K562 (cell line): ENCODE results near the gene PRPF8. TPM values are rescaled to one million over a fixed set of nuclear protein-coding genes. Genes with fewer than 3 reads are reported as not detected.

Source experiments
- CAMTA2 ChIP-seq: fragments of 250-450 bp; sonication (Bioruptor Pico); conservative IDR thresholded peaks from 2 replicates; pipeline ENCODE4 v1.5.1; 2022
- CREB1 ChIP-seq, 2 experiments: sonication (generic) in 1 of 2; formaldehyde crosslinking in 1 of 2; IDR thresholded peaks; 2 replicates each; pipeline versions ENCODE4 v1.6.1 to v1.8.0; 2012 to 2022; ENCODE audit warnings: inconsistent platforms in 1 of 2, mild to moderate bottlenecking in 1 of 2, missing genetic modification reagents in 1 of 2, moderate library complexity in 1 of 2
- DACH1 ChIP-seq: fragments of 450-650 bp; IDR thresholded peaks from 2 replicates; pipeline ENCODE4 v1.6.1; 2018; ENCODE audit not compliant: partially characterized antibody
- FIP1L1 ChIP-seq: fragments of 200-400 bp; formaldehyde crosslinking; IDR thresholded peaks from 2 replicates; pipeline ENCODE4 v1.6.1; 2018; ENCODE audit warnings: mild to moderate bottlenecking, low read depth, low read length; ENCODE audit not compliant: poor library complexity, severe bottlenecking
- NFIX ChIP-seq: fragments of 250-450 bp; sonication (Bioruptor Pico); IDR thresholded peaks from 2 replicates; pipeline ENCODE4 v1.4.0; 2020; ENCODE audit warnings: low read depth, mild to moderate bottlenecking, moderate library complexity
- NFRKB ChIP-seq: fragments of 450-650 bp; IDR thresholded peaks from 2 replicates; pipeline ENCODE4 v1.6.1; 2016; ENCODE audit warnings: low read depth
- NONO ChIP-seq, 2 experiments: fragments of 200-400 bp in 1 of 2; fragments of 450-650 bp in 1 of 2; formaldehyde crosslinking in 1 of 2; IDR thresholded peaks; 2 replicates each; pipeline ENCODE4 v1.6.1; 2017; ENCODE audit warnings: low read depth in 2 of 2, mild to moderate bottlenecking in 2 of 2, moderate library complexity in 2 of 2, low read length in 1 of 2
- NR1H2 ChIP-seq: sonication (generic); formaldehyde crosslinking; IDR thresholded peaks from 2 replicates; pipeline ENCODE4 v1.4.0; 2020; ENCODE audit warnings: mild to moderate bottlenecking, missing genetic modification reagents
- SLC30A9 ChIP-seq: fragments of 250-450 bp; sonication (Bioruptor Pico); IDR thresholded peaks from 2 replicates; pipeline ENCODE4 v1.8.0; 2022; ENCODE audit warnings: mild to moderate bottlenecking, moderate library complexity
- ZC3H4 ChIP-seq: sonication (generic); formaldehyde crosslinking; IDR thresholded peaks from 2 replicates; pipeline ENCODE4 v1.9.0; 2021; ENCODE audit warnings: missing genetic modification reagents, borderline replicate concordance
- ZNF263 ChIP-seq: sonication (generic); formaldehyde crosslinking; IDR thresholded peaks from 2 replicates; pipeline ENCODE4 v1.8.0; 2022; ENCODE audit warnings: mild to moderate bottlenecking, missing genetic modification reagents, borderline replicate concordance
- ZNF274 ChIP-seq: IDR thresholded peaks from 2 replicates; pipeline ENCODE4 v1.6.1; 2011; ENCODE audit warnings: low read depth, mild to moderate bottlenecking, low read length, moderate library complexity, borderline replicate concordance
- ZNF384 ChIP-seq: IDR thresholded peaks from 2 replicates; pipeline ENCODE4 v1.6.1; 2012; ENCODE audit warnings: low read depth, low read length, improper control_type of control experiment
- ZNF507 ChIP-seq: conservative IDR thresholded peaks from 2 replicates; pipeline ENCODE4 v1.6.1; 2017; ENCODE audit warnings: missing genetic modification characterization, missing compliant biosample characterization
- ZNF589 ChIP-seq: fragments of 200-800 bp; sonication (Bioruptor generic); IDR thresholded peaks from 2 replicates; pipeline ENCODE4 v1.6.1; 2016; ENCODE audit warnings: low read depth, missing genetic modification characterization, missing compliant biosample characterization
- ZNF764 ChIP-seq: fragments of 250-450 bp; sonication (Bioruptor Pico); IDR thresholded peaks from 2 replicates; pipeline ENCODE4 v1.4.0; 2020; ENCODE audit warnings: low read depth, mild to moderate bottlenecking, moderate library complexity
- ZNF780A ChIP-seq: fragments of 250-450 bp; sonication (Bioruptor Pico); IDR thresholded peaks from 2 replicates; pipeline ENCODE4 v1.5.0; 2021; ENCODE audit warnings: mild to moderate bottlenecking
- polyA plus RNA-seq, 8 experiments: library from polyadenylated mRNA; depleted of rRNA in 4 of 8; stranded (reverse) in 5 of 8; unstranded in 3 of 8; fragments of >200 nt; fragmentation: Nextera tagmentation in 2 of 8; fragmentation: Illumina TruSeq in 1 of 8; extraction: Ambion mirVana in 2 of 8; extraction: Trizol in 1 of 8; gene quantifications; 2 replicates each; pipeline versions ENCODE4 v1.2.1 to v1.2.3, GENCODE V29; 2011 to 2014; ENCODE audit warnings: inconsistent platforms in 1 of 8, missing spikeins in 1 of 8
- total RNA-seq, 7 experiments: library from RNA; depleted of rRNA in 6 of 7; stranded (reverse); fragments of >200 nt in 6 of 7; fragmentation: Illumina TruSeq in 2 of 7; extraction: Trizol in 2 of 7; gene quantifications; 2 replicates each; pipeline versions ENCODE4 v1.2.1 to v1.2.3, GENCODE V29; 2011 to 2021; ENCODE audit warnings: low replicate concordance in 1 of 7
- TF ChIP-seq, protein P1 (sequence below), 2 experiments: IDR thresholded peaks in 1 of 2; conservative IDR thresholded peaks in 1 of 2; 2 replicates each; pipeline ENCODE4 v1.6.1; 2016; ENCODE audit warnings: low read depth in 2 of 2, mild to moderate bottlenecking in 1 of 2, missing compliant biosample characterization in 1 of 2, missing genetic modification characterization in 1 of 2, moderate library complexity in 1 of 2
- TF ChIP-seq, protein P2 (sequence below): fragments of 250-450 bp; sonication (Bioruptor Pico); IDR thresholded peaks from 2 replicates; pipeline ENCODE4 v1.4.0; 2020; ENCODE audit warnings: mild to moderate bottlenecking
- TF ChIP-seq, protein P3 (sequence below): fragments of 250-450 bp; sonication (Bioruptor Pico); IDR thresholded peaks from 2 replicates; pipeline ENCODE4 v1.5.0; 2020; ENCODE audit warnings: mild to moderate bottlenecking, borderline replicate concordance

PRPF8 gene
- total and polyA plus RNA-seq, 9 of the 15 experiments (the other 6 are each of a cell fraction or from before 2014, with no cell fraction given) = 64.3 to 294 (median 85.9) TPM

DNA sequence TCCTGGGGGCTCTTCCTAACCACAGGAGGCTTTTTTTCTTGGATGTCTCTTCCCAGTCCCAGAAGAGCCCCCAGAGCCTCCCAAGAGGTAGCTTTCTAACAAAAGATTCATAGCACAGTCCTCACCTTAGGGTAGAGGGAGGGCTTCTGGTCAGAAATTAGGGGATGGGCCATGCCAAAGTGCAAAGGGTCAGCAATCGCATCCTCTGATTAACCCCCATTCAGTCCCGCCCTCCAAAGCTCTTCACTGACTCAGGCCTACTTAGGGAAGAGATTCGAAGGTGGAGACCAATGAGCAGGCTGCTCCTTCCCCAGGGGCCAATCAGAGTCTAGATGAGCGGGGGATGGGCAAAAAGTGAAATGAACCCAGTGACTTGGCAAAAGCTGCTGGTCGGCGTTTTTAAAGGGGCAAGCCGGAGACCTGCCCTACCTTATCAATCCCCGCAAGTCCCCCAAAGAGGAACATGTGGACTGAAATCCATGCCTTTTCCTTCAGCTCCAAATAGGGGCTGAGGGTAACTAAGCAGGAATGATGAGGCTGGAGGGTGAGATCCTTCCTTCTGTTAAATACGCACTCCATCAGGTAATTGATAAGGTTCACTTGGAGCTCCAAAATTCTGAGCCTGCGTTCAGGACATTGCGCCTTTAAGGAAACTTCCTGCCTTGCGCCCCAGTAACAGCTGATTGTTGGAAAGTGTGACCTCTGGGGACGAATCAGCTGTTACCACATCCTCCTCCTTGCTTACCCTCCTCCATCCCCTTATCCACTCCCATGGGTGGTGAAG is 32.4 kb upstream of the PRPF8 start (continued):
- TF ChIP-seq, protein P1, sequence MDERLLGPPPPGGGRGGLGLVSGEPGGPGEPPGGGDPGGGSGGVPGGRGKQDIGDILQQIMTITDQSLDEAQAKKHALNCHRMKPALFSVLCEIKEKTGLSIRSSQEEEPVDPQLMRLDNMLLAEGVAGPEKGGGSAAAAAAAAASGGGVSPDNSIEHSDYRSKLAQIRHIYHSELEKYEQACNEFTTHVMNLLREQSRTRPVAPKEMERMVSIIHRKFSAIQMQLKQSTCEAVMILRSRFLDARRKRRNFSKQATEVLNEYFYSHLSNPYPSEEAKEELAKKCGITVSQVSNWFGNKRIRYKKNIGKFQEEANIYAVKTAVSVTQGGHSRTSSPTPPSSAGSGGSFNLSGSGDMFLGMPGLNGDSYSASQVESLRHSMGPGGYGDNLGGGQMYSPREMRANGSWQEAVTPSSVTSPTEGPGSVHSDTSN (CRISPR knock-in tag; IDR thresholded peaks at IDR 0.05; ENCODE audit: low read depth) = no peak
- TF ChIP-seq, protein P1 (tag; conservative IDR thresholded peaks at IDR 0.05; ENCODE audit: low read depth) = no peak
- TF ChIP-seq ZNF780A (CRISPR knock-in tag) (no peak), NFIX (no peak), DACH1 (peak; percentile 100), SLC30A9 (CRISPR knock-in tag) (no peak), ZC3H4 (CRISPR knock-in tag) (no peak), NR1H2 (CRISPR knock-in tag) (no peak), ZNF263 (CRISPR knock-in tag) (peak; percentile 34; the same call in 1 of the 2 replicates), ZNF507 (tag) (no peak), ZNF764 (CRISPR knock-in tag) (no peak), ZNF274 (no peak), ZNF589 (CRISPR knock-in tag) (no peak; the same call in 1 of the 2 replicates), ZNF384 (no peak), CAMTA2 (CRISPR knock-in tag) (no peak), CREB1 (IDR thresholded peaks at IDR 0.05) (no peak), CREB1 (CRISPR knock-in tag; IDR thresholded peaks at IDR 0.05) (peak; percentile 77), FIP1L1 (no peak), NFRKB (no peak; the same call in 1 of the 2 replicates), NONO (IDR thresholded peaks at IDR 0.05; ENCODE audit: low read depth in 2 of 2, low read length in 1 of 2) (no peak)
- TF ChIP-seq, protein P2, sequence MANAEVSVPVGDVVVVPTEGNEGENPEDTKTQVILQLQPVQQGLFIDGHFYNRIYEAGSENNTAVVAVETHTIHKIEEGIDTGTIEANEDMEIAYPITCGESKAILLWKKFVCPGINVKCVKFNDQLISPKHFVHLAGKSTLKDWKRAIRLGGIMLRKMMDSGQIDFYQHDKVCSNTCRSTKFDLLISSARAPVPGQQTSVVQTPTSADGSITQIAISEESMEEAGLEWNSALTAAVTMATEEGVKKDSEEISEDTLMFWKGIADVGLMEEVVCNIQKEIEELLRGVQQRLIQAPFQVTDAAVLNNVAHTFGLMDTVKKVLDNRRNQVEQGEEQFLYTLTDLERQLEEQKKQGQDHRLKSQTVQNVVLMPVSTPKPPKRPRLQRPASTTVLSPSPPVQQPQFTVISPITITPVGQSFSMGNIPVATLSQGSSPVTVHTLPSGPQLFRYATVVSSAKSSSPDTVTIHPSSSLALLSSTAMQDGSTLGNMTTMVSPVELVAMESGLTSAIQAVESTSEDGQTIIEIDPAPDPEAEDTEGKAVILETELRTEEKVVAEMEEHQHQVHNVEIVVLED (CRISPR knock-in tag) = no peak
- TF ChIP-seq, protein P3, sequence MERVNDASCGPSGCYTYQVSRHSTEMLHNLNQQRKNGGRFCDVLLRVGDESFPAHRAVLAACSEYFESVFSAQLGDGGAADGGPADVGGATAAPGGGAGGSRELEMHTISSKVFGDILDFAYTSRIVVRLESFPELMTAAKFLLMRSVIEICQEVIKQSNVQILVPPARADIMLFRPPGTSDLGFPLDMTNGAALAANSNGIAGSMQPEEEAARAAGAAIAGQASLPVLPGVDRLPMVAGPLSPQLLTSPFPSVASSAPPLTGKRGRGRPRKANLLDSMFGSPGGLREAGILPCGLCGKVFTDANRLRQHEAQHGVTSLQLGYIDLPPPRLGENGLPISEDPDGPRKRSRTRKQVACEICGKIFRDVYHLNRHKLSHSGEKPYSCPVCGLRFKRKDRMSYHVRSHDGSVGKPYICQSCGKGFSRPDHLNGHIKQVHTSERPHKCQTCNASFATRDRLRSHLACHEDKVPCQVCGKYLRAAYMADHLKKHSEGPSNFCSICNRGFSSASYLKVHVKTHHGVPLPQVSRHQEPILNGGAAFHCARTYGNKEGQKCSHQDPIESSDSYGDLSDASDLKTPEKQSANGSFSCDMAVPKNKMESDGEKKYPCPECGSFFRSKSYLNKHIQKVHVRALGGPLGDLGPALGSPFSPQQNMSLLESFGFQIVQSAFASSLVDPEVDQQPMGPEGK = no peak
